ENCODE measurements around the gene PGS1.
"Not testable (repeated sequence)": the region's sequence is repeated elsewhere in the genome, so short reads cannot be mapped to it uniquely, and the experiment has no call there.

The PGS1 gene

GRCh38 chr17:78378225-78379130 lies at the start of gene PGS1:
PGS1 (plus strand) TSS chr17:78378649; CDS start chr17:78378666, 17 bp downstream.
- DNase-seq (ENCODE audit: low read depth): peak; percentile 77

- DNase-seq (ENCODE audit: low read depth): no peak
Observed at GRCh38 chr17:78329263-78330059, 49.0 kb upstream of the PGS1 start.

DNA sequence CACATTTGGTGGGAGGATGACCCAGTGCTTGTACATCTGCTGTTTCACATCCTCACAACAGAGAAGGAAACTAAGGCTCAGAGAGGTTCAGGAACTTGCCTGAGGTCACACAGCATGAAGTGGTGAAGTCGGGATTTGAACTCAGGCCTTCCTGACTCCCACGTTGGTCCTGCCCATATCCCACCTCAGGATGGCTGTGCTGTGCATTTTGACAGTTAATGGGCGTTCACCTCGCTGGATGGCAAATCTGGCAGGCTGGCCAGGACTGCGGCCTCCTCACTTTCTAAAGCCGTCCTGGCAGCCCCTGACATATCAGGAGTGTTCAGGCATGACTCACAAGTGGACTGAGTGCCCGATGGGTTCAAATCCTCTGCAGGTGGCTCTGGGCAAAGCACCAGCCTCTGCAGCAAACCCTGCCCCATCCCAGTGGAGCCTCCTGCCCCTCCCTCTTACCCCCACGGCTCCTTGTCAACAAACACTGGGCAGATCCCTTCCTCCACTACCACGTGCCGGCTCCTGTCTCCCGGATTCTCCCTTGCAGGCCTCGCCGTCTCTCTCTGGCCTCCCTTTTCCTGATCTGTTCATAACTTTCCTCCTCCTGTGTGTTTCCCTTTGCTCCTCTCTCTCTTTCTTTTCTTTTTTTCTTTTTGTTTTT lies 47.8 kb upstream of the PGS1 start:
- DNase-seq (ENCODE audit: low read depth): no peak

GRCh38 chr17:78331355-78331754 lies 47.1 kb upstream of the PGS1 start:
- DNase-seq (ENCODE audit: low read depth): not testable (repeated sequence)

GRCh38 chr17:78332991-78333390 lies 45.5 kb upstream of the PGS1 start:
- DNase-seq (ENCODE audit: low read depth): no peak

- DNase-seq (ENCODE audit: low read depth): no peak
Observed at GRCh38 chr17:78335209-78335608, 43.2 kb upstream of the PGS1 start.

DNA sequence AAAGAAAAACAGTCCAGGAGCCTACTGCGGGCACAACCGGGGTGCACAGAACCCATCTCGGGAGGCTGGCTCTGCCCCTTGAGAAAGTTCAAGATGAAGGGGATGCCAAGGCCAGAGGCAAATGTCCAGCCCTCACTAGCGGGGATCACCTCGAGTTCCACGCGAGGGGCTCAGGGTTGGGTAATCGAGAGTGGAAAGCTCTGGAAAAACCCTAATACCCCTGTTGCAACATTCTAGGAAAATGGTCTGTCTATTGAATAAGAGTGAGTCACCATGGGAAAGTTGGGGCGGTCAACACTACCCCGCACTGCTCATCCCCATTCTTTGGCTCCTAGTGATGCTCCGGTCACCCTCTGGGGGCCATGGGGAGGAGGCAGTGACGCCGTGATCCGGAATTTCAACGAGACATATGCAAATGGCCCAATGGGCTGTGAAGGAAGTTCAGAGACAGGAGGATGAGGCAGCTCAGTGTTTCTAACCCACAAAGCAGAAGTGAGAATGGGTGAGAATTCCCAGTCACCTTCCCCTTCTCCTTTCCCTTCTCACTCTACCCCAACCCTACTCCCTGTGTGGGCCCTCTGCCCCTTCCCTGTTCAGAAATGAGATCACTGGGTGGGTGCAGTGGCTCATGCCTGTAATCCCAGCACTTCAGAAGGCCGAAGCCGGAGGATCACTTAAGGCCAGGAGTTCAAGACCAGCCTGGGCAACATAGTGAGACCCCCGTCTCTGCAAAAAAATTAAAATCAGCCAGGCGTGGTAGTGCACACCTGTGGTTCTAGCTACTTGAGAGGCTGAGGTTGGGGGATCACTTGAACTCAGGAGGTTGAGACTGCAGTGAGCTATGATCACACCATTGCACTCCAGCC lies 41.0 kb upstream of the PGS1 start:
- DNase-seq (ENCODE audit: low read depth): no peak

- DNase-seq (ENCODE audit: low read depth): no peak
Observed at GRCh38 chr17:78338486-78339259, 39.8 kb upstream of the PGS1 start.

- DNase-seq (ENCODE audit: low read depth): no peak
Observed at GRCh38 chr17:78340183-78340955, 38.1 kb upstream of the PGS1 start.

GRCh38 chr17:78341559-78342448 lies 36.6 kb upstream of the PGS1 start:
- DNase-seq (ENCODE audit: low read depth): no peak

DNA sequence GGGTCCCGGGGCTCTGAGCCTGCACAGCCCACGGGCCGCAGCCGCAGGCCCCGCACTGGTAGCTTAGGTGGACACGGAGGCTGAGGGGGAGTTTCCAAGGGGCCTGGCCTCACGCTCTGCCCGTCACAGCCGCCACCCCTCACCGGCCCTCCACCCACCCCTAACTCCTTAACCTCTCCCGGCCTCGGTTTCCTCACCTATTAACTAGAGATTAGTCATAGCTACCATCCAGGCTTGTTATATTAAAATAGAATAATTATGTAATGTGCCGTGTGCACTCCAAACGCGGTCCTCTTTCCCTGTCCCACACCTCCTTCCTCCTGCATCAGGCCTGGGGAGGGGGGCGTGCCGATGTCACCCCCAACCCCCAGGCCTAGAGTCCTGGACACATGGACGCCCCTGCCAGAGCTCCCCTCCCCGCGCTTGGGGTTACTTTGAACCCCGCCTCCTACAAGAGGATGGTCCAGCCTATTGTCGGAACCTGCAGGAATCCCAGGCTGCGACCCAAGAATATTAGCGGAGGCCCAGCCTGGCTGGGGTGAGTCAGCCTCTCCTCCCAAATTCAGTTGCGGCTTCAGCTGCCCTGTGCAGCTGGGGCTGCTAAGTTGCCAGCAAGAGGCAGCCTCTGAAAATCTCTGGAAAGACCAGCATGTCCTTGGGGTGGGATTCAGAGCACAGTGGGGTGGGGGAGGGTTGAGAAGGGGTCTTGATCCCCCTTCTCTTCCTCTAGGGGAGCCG lies 35.8 kb upstream of the PGS1 start:
- DNase-seq (ENCODE audit: low read depth): no peak

DNA sequence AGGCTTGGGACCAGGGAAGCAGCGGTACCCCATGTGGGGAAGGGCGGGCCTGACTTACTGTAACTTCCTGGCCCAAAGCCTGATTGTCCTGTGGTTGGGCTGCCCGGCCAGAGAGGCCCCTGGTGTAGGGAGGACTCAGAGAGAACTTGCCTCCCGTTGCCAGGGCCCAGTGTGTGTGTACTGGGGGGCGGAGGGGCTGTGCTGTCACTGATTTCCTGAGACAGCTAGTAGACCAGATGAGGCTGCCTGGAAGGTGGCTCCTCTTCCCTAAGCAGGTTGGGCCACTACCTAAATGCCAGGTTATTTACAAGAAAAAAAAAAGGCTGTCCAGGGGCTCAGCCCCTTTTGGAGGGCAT lies 35.3 kb upstream of the PGS1 start:
- DNase-seq (ENCODE audit: low read depth): no peak

DNA sequence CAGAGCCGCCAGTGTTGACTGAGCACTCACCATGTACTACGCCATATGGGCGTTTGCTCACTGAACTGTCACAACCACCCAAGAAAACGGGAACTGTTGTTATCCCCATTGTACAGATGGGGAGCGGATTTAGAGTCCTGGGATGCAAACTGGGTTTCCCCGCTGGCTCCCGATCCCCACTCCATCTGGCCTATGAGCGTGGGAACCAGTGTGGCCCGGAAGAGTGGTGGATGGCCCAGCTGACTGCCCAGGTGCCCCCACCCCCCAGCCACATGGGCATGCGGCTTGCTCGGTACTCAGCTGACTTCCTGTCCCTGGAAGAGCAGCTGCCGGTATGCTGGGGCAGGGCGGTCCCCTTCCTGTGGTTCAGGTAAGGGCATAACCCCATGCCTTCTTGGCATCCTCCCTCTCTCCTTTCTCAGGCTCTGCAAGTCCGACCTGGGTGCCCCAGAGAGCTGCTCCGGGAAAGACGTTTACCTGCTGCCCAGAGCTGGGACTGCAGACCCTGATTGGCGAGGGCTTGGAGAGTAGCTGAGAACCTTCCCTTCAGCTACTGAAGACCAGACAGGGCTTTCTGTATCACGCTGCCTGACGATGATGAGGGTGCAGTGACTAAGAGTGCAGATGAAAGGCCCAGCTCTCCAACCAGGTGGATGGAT lies 34.8 kb upstream of the PGS1 start:
- peak; percentile 58 for DNase-seq (ENCODE audit: low read depth)

DNA sequence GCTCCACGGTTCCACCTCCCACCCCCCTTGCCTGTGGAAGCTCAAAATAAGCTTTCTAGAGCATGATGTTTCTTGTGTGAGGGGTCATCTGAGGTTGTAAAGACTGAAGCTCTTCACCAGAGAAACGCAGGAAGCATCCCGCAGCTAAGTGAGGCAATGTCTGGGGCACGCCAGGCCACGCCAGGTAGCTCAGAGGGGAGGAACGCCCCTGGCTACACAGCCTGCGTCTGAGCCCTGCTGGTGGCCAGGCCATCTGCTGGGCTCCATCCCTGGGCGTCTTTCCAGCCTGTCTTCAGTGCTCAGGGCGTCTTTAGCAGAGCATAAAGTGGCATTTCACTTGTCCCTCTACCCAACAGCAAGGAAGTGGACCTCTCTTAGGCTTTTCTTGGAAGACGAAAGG lies 33.8 kb upstream of the PGS1 start:
- no peak for DNase-seq (ENCODE audit: low read depth)

DNA sequence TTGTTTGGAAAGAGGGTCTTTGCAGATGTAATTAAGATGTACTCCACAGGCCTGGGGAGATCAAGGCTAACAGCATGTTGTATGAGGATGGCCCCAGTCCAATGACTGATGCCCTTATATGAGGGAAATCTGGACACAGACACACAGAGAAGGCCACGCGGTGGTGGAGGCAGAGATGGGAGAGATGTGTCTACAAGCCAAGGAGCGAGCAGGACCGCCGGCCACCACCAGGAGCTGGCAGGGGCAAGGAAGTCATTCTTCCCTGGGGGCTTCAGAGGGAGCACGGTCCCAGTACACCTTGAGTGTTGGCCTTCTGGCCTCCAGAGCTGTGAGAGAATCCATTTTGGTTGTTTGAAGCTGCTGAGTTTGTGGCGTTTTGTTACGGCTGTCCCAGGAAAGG lies 33.3 kb upstream of the PGS1 start:
- DNase-seq (ENCODE audit: low read depth): no peak

- no peak for DNase-seq (ENCODE audit: low read depth)
Observed at GRCh38 chr17:78345791-78346494, 32.5 kb upstream of the PGS1 start.

- no peak for DNase-seq (ENCODE audit: low read depth)
Observed at GRCh38 chr17:78346605-78347250, 31.7 kb upstream of the PGS1 start.
